Limb (tissue), 2 donors: ENCODE measurements around the gene CAMK1D.
"Not testable (repeated sequence)": the region's sequence is repeated elsewhere in the genome, so short reads cannot be mapped to it uniquely, and the experiment has no call there.

Experiments
- DNase-seq, 2 donors: peaks; one replicate each; pipeline ENCODE4 v3.0.0-alpha.2; 2016; ENCODE audit errors: extremely low spot score in 2 of 2

The CAMK1D gene

GRCh38 chr10:12512332-12513002 lies 163.1 kb downstream of the CAMK1D start:
- DNase-seq, result no peak

GRCh38 chr10:12513003-12513365 lies 163.6 kb downstream of the CAMK1D start:
- DNase-seq, result no peak

DNA sequence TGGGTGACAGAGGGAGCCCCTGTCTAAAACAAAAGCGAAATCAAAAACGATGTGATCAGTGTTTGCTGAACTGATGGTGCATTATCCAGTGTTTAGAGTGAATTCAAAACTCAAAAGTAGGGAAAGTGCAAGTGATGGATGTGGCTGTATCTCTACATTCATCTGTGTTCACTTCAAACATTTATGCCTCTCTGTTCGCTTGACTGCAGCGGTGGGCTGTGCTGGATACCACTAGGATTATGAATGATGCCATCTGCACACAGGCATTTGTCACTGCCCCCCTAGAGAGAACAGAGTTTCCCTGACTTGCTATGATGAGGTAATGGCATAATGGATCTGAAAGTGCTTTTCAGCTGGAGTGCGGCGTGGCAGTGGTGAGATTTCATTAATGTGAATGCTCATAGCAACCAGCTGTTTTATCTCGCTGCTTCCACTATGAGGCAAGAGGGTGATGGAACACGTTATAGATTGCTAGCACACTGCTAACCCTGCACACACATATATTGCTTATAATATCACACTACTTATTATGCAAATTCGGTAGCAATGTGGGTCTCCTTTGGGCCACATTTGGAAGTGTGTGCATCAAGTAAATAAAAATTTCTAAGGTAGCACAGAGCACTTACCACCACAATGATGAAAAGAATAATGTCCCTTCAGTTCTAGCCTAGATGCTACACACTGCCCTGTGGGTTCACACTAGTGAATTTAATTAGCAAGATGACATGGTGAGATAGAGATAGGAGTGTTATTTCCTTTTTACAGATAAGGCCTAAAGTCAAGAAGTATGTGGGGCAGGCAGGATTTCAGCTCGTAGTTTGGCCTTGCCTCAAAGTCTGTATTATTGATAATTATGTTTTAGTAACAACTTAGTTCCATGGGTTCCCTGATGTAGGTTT lies 164.7 kb downstream of the CAMK1D start:
- no peak for DNase-seq

GRCh38 chr10:12518024-12518423 lies 168.7 kb downstream of the CAMK1D start:
- DNase-seq, result no peak

- DNase-seq, result no peak
These were observed 172.1 kb downstream of the CAMK1D start for GRCh38 chr10:12521423-12521822.

DNA sequence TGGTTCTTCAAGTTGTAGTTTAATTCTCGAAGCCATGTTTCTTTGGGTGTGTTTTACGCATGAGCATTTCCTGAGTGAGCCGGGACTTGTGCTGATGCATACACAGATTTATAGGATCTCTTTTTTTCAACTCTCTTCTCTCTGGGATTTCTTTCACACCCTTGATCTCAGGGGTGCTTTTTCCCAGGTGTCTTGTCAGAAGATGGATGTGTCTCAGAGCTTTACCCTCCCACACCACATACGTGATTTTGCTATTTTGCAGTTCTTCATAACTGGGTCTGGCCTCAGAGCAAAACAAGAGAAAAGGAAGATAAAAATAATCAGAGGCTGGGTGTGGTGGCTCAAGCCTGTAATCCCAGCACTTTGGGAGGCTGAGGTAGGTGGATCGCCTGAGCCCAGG lies 177.0 kb downstream of the CAMK1D start:
- no peak for DNase-seq

DNA sequence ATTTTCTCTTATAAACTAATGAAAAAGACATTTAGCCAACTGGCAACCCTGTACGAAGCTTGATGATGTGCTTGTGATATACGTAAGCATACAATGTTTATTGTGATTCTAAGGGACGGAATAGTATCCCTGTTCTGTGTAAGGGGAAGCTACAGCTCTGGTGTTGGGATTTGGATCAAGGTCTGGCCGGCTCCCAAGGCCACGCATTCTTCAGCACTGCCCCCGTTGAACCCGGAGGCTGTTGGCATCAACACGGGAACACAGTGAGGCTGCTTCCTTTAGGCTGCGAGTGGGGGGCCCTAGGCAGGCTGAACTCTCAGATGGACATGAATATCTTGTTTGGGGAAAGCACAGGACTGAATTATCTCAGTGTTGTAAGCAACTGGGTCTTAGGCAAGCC lies 180.6 kb downstream of the CAMK1D start:
- DNase-seq, result peak in 1 of 2 donors; percentile 36

DNA sequence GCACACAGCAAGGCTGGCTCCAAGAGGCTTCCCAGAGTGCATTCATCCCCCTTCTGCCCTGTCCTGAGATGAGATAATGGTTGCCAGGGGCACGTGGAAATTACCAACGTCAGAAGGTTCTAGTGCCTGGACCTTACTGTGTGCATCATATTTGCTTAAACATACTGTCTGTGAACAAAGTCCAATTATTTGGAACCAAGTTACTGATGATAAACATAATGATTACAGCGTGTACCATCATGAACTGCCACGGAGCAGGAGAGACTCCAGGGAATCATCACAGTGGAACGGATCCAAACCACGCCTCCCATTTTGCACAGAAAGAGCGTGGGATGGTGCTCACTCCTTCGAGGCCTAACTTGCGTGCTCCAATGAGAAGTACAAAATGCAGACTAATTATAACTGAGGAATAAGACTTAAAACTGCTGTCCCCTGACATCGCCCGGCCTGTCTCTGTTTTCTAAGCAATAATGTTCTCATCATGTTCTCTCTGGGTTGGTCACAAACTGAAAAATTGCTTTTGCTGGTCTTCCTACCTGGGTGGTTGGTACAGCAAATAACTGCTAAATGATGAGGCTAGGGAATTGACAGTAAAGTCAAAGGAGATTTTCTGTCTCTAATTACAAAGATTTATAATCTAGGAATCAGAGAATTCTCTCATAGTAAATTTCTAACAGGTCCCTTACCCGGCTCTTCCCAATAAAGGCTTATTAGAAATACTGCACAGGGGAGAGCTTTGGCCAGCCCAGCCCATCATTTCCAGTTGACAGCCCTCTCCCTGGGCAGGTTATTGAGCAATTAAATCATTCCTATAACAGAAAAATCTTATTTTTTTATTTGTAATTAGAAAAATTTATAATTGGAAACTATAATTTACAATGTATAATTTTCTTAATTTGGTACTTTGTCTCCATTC lies 182.2 kb downstream of the CAMK1D start:
- DNase-seq, result no peak

GRCh38 chr10:12533151-12533550 lies 183.8 kb downstream of the CAMK1D start:
- no peak for DNase-seq

GRCh38 chr10:12533723-12534122 lies 184.4 kb downstream of the CAMK1D start:
- DNase-seq, result no peak

DNA sequence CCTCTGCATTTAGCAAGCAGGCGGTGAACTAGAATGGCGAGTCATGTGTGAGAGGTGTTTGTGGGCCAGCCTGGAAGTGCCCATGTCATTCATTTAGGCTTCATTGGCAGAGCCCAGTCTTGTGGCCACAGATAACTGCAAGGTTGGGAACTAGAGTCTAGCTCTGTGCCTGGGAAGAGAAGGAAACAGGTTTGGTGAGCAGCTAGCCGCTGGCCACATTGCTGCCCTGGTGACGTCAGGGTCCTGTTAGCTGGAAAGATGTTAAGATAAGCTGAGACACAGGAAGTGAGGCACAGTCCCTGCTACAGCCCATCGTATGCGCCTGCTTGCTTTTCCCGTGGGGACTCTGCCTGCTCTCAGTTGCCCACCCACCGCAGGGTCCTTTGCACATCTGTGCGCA lies 185.5 kb downstream of the CAMK1D start:
- no peak for DNase-seq

DNA sequence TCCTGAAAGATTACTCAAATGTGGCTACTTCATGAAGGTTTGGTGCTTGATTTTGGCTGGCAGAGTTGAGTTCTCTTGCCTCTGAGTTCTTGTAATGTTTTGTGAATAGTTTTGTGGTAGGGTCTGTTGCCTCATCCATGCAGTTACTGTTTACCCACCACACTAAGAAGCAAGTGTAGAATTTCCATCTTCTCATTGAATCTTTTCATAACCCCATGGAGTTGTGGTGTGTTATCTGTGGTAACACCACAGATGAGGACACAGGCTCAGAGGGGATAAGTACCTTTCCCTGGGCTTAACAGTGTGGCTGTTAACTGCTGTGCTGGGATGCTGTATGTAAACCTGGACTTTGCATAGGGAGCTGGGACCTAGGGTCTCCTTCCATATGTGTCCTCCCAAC lies 186.3 kb downstream of the CAMK1D start:
- DNase-seq, result no peak

GRCh38 chr10:12538491-12538995 lies 189.2 kb downstream of the CAMK1D start:
- no peak for DNase-seq

- no peak for DNase-seq
These were observed 190.2 kb downstream of the CAMK1D start for GRCh38 chr10:12539350-12540164.

GRCh38 chr10:12540341-12540781 lies 191.0 kb downstream of the CAMK1D start:
- DNase-seq, result no peak

DNA sequence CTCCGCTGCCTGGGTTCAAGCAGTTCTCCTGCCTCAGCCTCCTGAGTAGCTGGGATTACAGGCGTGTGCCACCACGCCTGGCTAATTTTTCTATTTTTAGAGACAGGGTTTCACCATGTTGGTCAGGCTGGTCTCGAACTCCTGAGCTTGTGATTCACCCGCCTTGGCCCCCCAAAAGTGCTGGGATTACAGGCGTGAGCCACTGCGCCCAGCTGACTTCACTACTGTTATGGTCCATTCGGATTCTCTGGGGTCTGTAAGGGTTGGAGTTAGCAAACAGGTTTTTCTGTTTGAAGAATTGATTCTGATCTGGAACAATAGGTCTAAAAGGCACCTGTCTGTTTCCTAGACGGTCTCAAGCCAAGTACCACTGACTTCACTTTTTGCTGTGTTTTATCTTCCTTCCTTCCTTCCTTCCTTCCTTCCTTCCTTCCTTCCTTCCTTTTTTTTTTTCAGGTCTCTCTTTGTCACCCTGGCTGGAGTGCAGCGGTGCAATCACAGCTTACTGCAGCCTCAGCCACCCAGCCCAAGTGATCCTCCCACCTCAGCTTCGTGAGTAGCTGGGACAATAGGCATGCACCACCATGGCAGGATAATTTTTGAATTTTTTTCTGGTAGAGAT lies 192.2 kb downstream of the CAMK1D start:
- DNase-seq, result no peak

DNA sequence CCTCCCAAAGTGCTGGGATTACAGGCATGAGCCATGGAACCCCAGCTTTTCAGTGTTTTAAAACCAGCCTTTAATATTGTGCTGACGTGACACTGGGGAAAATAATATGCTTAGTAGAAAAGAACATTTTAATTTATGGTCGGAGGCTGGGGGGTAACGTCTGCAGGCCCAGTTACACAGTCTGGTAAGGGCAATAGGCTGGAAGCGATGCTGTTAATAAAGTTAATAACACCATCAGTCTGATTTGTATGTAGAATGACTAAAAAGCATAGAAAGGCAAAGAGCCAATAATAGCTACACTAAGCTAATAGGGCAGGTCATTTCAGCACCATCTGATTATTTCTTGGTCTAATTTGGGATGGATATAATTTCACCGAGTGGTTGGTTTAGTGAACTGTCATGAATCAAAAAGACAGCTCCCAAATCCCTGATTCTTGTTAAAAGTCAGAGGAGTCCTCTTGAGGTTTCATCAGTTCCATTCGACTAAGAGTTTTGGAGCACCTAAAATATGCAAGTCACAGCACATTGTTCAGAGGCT lies 192.9 kb downstream of the CAMK1D start:
- no peak for DNase-seq

DNA sequence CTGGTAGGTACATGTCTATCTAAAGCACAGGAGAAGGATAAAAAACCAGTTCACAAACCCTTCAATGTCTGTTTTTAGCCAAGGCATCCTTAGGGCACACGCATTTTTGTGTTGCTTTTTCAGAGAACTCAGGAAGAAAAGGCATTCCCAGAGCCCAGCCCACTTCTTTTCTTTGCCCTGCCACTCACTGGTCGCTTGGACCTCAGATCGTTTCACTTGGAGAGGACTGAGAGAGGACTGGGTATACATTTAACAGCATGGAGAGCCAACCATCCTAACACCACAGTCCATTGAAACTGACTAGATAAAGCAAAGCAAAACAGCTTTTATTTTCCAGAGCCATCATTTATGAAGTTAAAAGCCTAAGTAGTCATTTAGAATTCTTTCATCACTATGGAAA lies 194.2 kb downstream of the CAMK1D start:
- no peak for DNase-seq

DNA sequence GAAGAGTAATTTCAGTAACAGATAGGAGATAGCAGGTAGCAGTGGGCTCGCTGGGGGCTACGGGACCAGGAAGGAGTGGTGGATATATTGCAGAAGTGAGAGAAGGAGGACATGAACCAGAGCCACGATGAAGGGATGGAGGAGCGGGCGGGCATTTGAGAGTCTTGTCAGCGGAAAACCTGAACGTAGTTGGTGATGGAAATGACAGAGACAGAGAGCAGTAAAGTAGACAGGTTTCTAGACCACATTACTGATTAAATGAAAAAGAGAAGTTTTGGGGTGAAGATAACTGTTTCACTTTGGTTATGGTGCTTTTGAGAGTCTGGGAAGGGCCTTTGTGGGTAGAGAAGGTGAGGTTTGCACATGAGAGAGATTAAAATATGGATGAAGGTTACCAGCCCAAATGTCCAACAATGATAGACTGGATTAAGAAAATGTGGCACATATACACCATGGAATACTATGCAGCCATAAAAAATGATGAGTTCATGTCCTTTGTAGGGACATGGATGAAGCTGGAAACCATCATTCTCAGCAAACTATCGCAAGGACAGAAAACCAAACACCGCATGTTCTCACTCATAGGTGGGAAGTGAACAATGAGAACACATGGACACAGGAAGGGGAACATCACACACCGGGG lies 196.9 kb downstream of the CAMK1D start:
- DNase-seq, result not testable (repeated sequence)
